RWPE2 (cell line): Measurements from ENCODE around the gene RBM6.
A peak's percentile ranks its signal among the peaks of the same experiment; 100 is the strongest.

ENCODE experiments used
- ATAC-seq: fragments of 200-7000 bp; cut with Tn5 transposase; 3 replicates; pipeline ENCODE4 v1.9.1; 2021; ENCODE audit warnings: low read depth
- DNase-seq: peaks from one replicate; pipeline ENCODE4 v3.0.0-alpha.2; 2020; ENCODE audit warnings: low spot score
- H3K27ac ChIP-seq: fragments of 450-650 bp; 2 replicates; pipeline ENCODE4 v1.5.1; 2017; ENCODE audit warnings: mild to moderate bottlenecking; ENCODE audit not compliant: poor library complexity, severe bottlenecking
- H3K27me3 ChIP-seq: fragments of 250-450 bp; sonication (Bioruptor Pico); 2 replicates; pipeline ENCODE4 v1.5.1; 2021; ENCODE audit warnings: mild to moderate bottlenecking, moderate library complexity; ENCODE audit not compliant: insufficient read depth, poor library complexity, severe bottlenecking
- H3K36me3 ChIP-seq: fragments of 250-450 bp; sonication (Bioruptor Pico); 2 replicates; pipeline ENCODE4 v1.5.1; 2020; ENCODE audit warnings: low read depth, mild to moderate bottlenecking, moderate library complexity
- H3K4me1 ChIP-seq: fragments of 250-450 bp; sonication (Bioruptor Pico); 2 replicates; pipeline ENCODE4 v1.5.1; 2021; ENCODE audit warnings: mild to moderate bottlenecking, moderate library complexity; ENCODE audit not compliant: insufficient read depth, poor library complexity, severe bottlenecking
- H3K4me3 ChIP-seq: fragments of 250-450 bp; sonication (Bioruptor Pico); 2 replicates; pipeline ENCODE4 v1.5.1; 2021; ENCODE audit warnings: mild to moderate bottlenecking, moderate library complexity; ENCODE audit not compliant: severe bottlenecking
- H3K9me3 ChIP-seq: fragments of 250-450 bp; sonication (Bioruptor Pico); 2 replicates; pipeline ENCODE4 v1.5.1; 2021; ENCODE audit warnings: mild to moderate bottlenecking, moderate library complexity; ENCODE audit not compliant: severe bottlenecking
- CTCF ChIP-seq: fragments of 450-650 bp; IDR thresholded peaks from one replicate; pipeline ENCODE4 v1.5.1; 2017; ENCODE audit warnings: mild to moderate bottlenecking, moderate library complexity; ENCODE audit not compliant: poor library complexity, severe bottlenecking

The RBM6 gene

GRCh38 chr3:49906073-49906743, 33.7 kb upstream of the RBM6 start:
- DNase-seq (no peak), ATAC-seq (peak; percentile 26)
- H3K27ac ChIP-seq, result peak overlapping the region; percentile 98
- peaks cover 15% of the 10 kb centered on the region for H3K36me3 ChIP-seq
- H3K9me3 ChIP-seq, result no peaks in the 10 kb centered on the region
- TF ChIP-seq CTCF, result peak; percentile 91
- H3K4me3 ChIP-seq, result peak overlapping the region; percentile 10
- no peaks in the 10 kb centered on the region for H3K27me3 ChIP-seq
- H3K4me1 ChIP-seq, result peaks cover 24% of the 10 kb centered on the region

GRCh38 chr3:49908373-49909199, 31.4 kb upstream of the RBM6 start:
- no peak for ATAC-seq
- no peak for TF ChIP-seq CTCF
- no peak for DNase-seq
- Histone ChIP-seq H3K4me3 (no peak overlapping the region), H3K9me3 (no peaks in the 10 kb centered on the region), H3K4me1 (peaks cover 24% of the 10 kb centered on the region), H3K27ac (no peak overlapping the region), H3K27me3 (no peaks in the 10 kb centered on the region), H3K36me3 (no peaks in the 10 kb centered on the region; the same call in 1 of the 2 replicates)

GRCh38 chr3:49910409-49911123, 29.4 kb upstream of the RBM6 start:
- no peak overlapping the region for H3K27ac ChIP-seq
- no peaks in the 10 kb centered on the region; the same call in 1 of the 2 replicates for H3K36me3 ChIP-seq
- ATAC-seq (no peak), DNase-seq (no peak)
- no peak for TF ChIP-seq CTCF
- H3K27me3 ChIP-seq, result no peaks in the 10 kb centered on the region
- H3K4me3 ChIP-seq, result no peak overlapping the region
- peaks cover 11% of the 10 kb centered on the region for H3K4me1 ChIP-seq
- no peaks in the 10 kb centered on the region for H3K9me3 ChIP-seq

- Histone ChIP-seq H3K36me3 (no peaks in the 10 kb centered on the region; the same call in 1 of the 2 replicates), H3K27ac (no peak overlapping the region), H3K27me3 (no peaks in the 10 kb centered on the region), H3K4me3 (no peak overlapping the region), H3K4me1 (peaks cover 6% of the 10 kb centered on the region), H3K9me3 (no peaks in the 10 kb centered on the region)
- no peak for ATAC-seq
- no peak for DNase-seq
- no peak for TF ChIP-seq CTCF
Measured at GRCh38 chr3:49911124-49911420, 28.9 kb upstream of the RBM6 start.
